Activated B cell treated with CpG ODN at 0.5 μM for 24 hours (primary cell): Measurements from ENCODE around the gene CRY1. TPM values are rescaled to one million over a fixed set of nuclear protein-coding genes. Genes with fewer than 3 reads are reported as not detected.
"Not testable (repeated sequence)": the region's sequence is repeated elsewhere in the genome, so short reads cannot be mapped to it uniquely, and the experiment has no call there.

Experiments used
- ATAC-seq: fragments of 200-7000 bp; cut with Tn5 transposase; one replicate; pipeline ENCODE4 v1.10.0; 2021; ENCODE audit warnings: low read depth, mild to moderate bottlenecking, moderate library complexity
- CTCF ChIA-PET: fragments of 350-600 bp; sonication (Branson Sonifier 250); formaldehyde crosslinking; loops from one replicate; lab custom pipeline; 2021; ENCODE audit warnings: antibody characterized with exemption; lab: Charles Lee
- POLR2A ChIA-PET: fragments of 350-600 bp; sonication (Branson Sonifier 250); formaldehyde crosslinking; loops from one replicate; lab custom pipeline; 2021; ENCODE audit warnings: antibody characterized with exemption; lab: Charles Lee
- DNase-seq: peaks from one replicate; pipeline ENCODE4 v3.0.0; 2022
- H3K27ac Mint-ChIP-seq: one replicate; pipeline ENCODE4 v1.8.0; 2020; ENCODE audit warnings: mixed read lengths
- H3K27me3 Mint-ChIP-seq: one replicate; pipeline ENCODE4 v1.8.0; 2021; ENCODE audit warnings: mixed read lengths
- H3K36me3 Mint-ChIP-seq: one replicate; pipeline ENCODE4 v1.8.0; 2021; ENCODE audit warnings: low read depth, mixed read lengths
- H3K4me1 Mint-ChIP-seq: one replicate; pipeline ENCODE4 v1.8.0; 2021; ENCODE audit warnings: mixed read lengths
- H3K4me3 Mint-ChIP-seq: one replicate; pipeline ENCODE4 v1.8.0; 2020; ENCODE audit warnings: mild to moderate bottlenecking, mixed read lengths
- H3K9me3 Mint-ChIP-seq: one replicate; pipeline ENCODE4 v1.8.0; 2020; ENCODE audit warnings: mixed read lengths
- CTCF ChIP-seq: fragments of 200-600 bp; IDR thresholded peaks from one replicate; pipeline ENCODE4 v1.8.0; 2022; ENCODE audit warnings: antibody characterized with exemption, mild to moderate bottlenecking
- intact Hi-C: fragments of 100-400 bp; cut with micrococcal nuclease; formaldehyde crosslinking; loops from one replicate; pipeline ENCODE4 v1.15.1; 2024
- total RNA-seq: library from RNA; stranded (reverse); gene quantifications from 2 replicates; pipeline ENCODE4 v1.2.3, GENCODE V29; 2022

The CRY1 gene
- total RNA-seq, 1 donor from 2014 or later, result 7.1 TPM

- no peak for DNase-seq
- no peaks in the 10 kb centered on the region for H3K36me3 Mint-ChIP-seq
- no peak overlapping the region for H3K27ac Mint-ChIP-seq
- no peak for ATAC-seq
- CTCF ChIA-PET, result no interaction called here
- H3K9me3 Mint-ChIP-seq, result no peaks in the 10 kb centered on the region
- POLR2A ChIA-PET, result no interaction called here
- H3K27me3 Mint-ChIP-seq, result no peaks in the 10 kb centered on the region
- TF ChIP-seq CTCF, result no peak
- H3K4me1 Mint-ChIP-seq, result no peaks in the 10 kb centered on the region
- no peak overlapping the region for H3K4me3 Mint-ChIP-seq
- intact Hi-C loops, result no loop called here
Observed at GRCh38 chr12:107027636-107028053, 65.7 kb downstream of the CRY1 start.

GRCh38 chr12:107026806-107027635, 66.3 kb downstream of the CRY1 start:
- ATAC-seq (no peak), DNase-seq (no peak)
- H3K4me3 Mint-ChIP-seq, result no peak overlapping the region
- ChIA-PET POLR2A (no interaction called here), CTCF (no interaction called here)
- no peaks in the 10 kb centered on the region for H3K4me1 Mint-ChIP-seq
- no peaks in the 10 kb centered on the region for H3K36me3 Mint-ChIP-seq
- intact Hi-C loops, result no loop called here
- H3K27me3 Mint-ChIP-seq, result no peaks in the 10 kb centered on the region
- no peaks in the 10 kb centered on the region for H3K9me3 Mint-ChIP-seq
- no peak for TF ChIP-seq CTCF
- H3K27ac Mint-ChIP-seq, result no peak overlapping the region

- DNase-seq, ATAC-seq, H3K9me3 Mint-ChIP-seq, H3K36me3 Mint-ChIP-seq, CTCF ChIA-PET, POLR2A ChIA-PET, intact Hi-C loops, H3K27ac Mint-ChIP-seq, H3K4me1 Mint-ChIP-seq, H3K27me3 Mint-ChIP-seq, H3K4me3 Mint-ChIP-seq: not testable (repeated sequence)
Observed at GRCh38 chr12:107026356-107026755, 67.0 kb downstream of the CRY1 start.

GRCh38 chr12:107025671-107026070, 67.7 kb downstream of the CRY1 start:
- Mint-ChIP-seq H3K4me1 (no peaks in the 10 kb centered on the region), H3K4me3 (no peak overlapping the region), H3K36me3 (peaks cover 3% of the 10 kb centered on the region), H3K27me3 (no peaks in the 10 kb centered on the region), H3K27ac (no peak overlapping the region), H3K9me3 (peaks cover 1% of the 10 kb centered on the region)
- no peak for TF ChIP-seq CTCF
- ATAC-seq (no peak), DNase-seq (no peak)
- POLR2A ChIA-PET, result no interaction called here
- CTCF ChIA-PET, result no interaction called here
- intact Hi-C loops, result no loop called here

- intact Hi-C loops, result no loop called here
- POLR2A ChIA-PET, result no interaction called here
- DNase-seq, result no peak
- no peaks in the 10 kb centered on the region for H3K27me3 Mint-ChIP-seq
- TF ChIP-seq CTCF, result no peak
- H3K36me3 Mint-ChIP-seq, result peaks cover 8% of the 10 kb centered on the region
- H3K4me3 Mint-ChIP-seq, result no peak overlapping the region
- H3K9me3 Mint-ChIP-seq, result peaks cover 7% of the 10 kb centered on the region
- ATAC-seq, result no peak
- CTCF ChIA-PET, result no interaction called here
- H3K4me1 Mint-ChIP-seq, result no peaks in the 10 kb centered on the region
- H3K27ac Mint-ChIP-seq, result no peak overlapping the region
Observed at GRCh38 chr12:107019546-107019945, 73.8 kb downstream of the CRY1 start.
